ENCODE measurements around the gene HMCN2.
"Not testable (repeated sequence)": the region's sequence is repeated elsewhere in the genome, so short reads cannot be mapped to it uniquely, and the experiment has no call there.

HMCN2 gene

GRCh38 chr9:130262771-130263170 lies 2.8 kb upstream of the HMCN2 start:
- no peak for DNase-seq (ENCODE audit: low read depth in 2 of 3, low spot score in 1 of 3)

GRCh38 chr9:130263601-130264413 lies 1.8 kb upstream of the HMCN2 start:
- DNase-seq (ENCODE audit: low read depth in 2 of 3, low spot score in 1 of 3), result no peak

DNA sequence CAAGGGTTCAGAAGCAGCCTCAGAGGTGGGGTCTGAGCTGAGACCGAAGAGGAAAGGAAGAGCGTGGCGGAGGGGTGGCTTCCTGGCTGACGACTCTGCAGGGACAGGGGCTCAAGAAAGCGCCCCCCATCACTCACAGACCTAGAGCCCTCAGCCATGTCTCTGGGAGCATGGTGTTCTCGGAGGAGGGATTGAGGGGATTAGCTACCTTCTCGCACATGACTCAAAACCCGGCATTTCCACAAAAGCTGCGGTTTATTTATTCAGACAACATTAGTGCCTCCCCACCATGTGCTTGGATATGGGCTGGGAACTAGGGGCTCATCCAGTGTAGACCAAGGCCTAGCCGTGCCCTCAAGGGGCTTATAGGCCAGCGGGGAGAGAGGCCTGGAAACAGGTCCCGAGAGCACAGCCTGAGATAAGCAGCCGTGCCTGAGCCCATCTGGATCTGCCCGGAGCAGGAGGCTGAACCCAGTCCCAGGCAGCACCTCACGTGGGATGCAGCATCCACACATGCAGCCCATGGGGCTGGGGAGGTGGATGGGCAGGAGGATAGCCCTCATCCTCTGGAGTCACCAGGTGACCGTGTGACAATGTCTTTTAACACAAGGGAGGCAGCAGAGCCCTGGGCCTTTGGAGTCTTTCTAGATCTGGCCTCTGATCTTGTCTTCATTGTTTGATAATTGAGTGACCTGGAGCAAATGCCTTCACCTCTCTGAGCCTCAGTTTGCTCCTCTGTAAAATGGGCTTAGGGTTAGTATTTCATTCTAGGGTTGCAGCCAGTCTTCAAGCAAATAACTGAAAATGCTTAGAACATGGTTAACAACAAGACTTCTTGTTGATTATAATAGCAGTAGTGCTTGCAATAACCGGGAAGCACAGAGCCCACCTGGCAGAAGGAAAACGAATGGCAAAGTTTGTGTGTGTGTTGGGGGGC lies 878 bp upstream of the HMCN2 start:
- no peak for DNase-seq (ENCODE audit: low read depth in 2 of 3, low spot score in 1 of 3)

- DNase-seq (ENCODE audit: low read depth in 2 of 3, low spot score in 1 of 3), result no peak
Measured at GRCh38 chr9:130266236-130267098, 907 bp downstream of the HMCN2 start.

- no peak for DNase-seq (ENCODE audit: low read depth in 2 of 3, low spot score in 1 of 3)
Measured at GRCh38 chr9:130267930-130268329, 2.4 kb downstream of the HMCN2 start.

DNA sequence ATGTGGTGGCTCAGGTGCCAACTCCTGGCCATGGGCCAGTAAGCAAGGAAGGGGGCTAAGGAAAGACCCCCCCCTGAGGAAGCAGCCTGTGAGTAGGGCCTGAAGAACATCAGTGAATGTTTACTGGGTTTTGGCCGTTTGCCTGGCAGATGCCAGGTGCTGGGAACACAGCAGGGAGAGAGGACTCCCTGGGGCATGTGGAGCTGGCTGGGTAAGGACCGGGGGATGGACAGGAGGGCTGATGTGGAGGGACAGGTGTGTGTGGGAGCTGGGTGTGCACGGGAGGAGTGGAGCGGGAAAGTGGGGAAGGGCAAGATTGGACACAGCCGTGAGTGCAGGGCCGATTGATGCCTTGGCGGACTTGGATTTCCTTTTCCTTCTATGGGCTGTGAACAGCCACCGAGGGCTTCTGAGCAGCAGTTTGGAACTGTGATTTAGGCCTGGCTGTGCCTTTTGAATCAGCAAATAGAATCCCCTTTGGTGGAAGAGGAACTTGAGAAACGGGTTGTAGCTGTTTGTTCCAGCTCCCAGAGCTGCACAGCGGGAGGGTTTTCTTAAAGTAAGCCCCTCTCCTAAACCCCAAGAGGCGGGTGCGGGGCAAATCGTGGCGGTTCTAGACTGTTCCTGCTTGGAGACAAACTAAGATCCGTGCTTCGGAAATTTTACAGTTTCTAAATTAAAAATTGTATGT lies 3.1 kb downstream of the HMCN2 start:
- no peak for DNase-seq (ENCODE audit: low read depth in 2 of 3, low spot score in 1 of 3)

DNA sequence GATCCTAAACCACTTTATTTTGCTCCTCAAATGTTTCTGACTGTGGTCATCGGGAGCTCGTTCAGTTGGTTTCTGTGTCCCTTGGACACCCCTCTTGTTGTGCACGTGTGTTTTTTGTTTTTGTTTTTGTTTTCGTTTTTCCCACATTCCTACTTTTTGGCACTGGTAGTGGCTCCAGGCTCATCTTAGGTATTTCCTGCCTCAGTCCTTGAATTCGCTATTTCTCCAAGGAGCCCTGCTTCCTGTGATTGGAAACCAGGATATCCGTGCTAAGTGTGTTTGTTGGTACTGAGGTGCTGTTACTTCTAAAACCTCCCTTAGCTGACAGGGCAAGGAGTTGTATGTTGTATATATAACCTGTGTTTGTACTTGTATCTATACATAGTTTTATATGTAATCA lies 5.9 kb downstream of the HMCN2 start:
- DNase-seq (ENCODE audit: low read depth in 2 of 3, low spot score in 1 of 3), result no peak

GRCh38 chr9:130275156-130275555 lies 9.6 kb downstream of the HMCN2 start:
- no peak for DNase-seq (ENCODE audit: low read depth in 2 of 3, low spot score in 1 of 3)

DNA sequence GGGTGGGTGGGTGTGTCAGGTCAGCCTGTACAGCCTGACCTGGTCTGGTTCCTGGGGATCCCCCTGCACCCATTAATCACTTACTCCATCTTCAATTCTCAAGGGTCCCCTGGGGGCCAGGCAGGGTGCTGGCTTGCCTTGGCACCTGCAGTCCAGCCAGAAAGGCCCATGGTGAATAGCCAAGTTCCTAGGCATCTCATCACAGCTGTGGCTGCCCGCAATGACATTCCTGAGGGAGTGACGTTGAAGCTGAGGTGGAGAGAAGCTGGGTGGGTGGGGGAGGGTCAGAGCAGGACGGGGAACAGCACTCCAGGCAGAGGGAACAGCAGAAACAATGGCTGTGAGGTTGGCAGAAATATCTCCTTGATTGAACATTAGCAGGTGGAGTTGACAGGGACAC lies 10.6 kb downstream of the HMCN2 start:
- no peak for DNase-seq (ENCODE audit: low read depth in 2 of 3, low spot score in 1 of 3)

- no peak for DNase-seq (ENCODE audit: low read depth in 2 of 3, low spot score in 1 of 3)
Measured at GRCh38 chr9:130276955-130277354, 11.4 kb downstream of the HMCN2 start.

GRCh38 chr9:130277525-130277924 lies 12.0 kb downstream of the HMCN2 start:
- DNase-seq (ENCODE audit: low read depth in 2 of 3, low spot score in 1 of 3), result not testable (repeated sequence)

- DNase-seq (ENCODE audit: low read depth in 2 of 3, low spot score in 1 of 3), result no peak
Measured at GRCh38 chr9:130283539-130284248, 18.1 kb downstream of the HMCN2 start.

DNA sequence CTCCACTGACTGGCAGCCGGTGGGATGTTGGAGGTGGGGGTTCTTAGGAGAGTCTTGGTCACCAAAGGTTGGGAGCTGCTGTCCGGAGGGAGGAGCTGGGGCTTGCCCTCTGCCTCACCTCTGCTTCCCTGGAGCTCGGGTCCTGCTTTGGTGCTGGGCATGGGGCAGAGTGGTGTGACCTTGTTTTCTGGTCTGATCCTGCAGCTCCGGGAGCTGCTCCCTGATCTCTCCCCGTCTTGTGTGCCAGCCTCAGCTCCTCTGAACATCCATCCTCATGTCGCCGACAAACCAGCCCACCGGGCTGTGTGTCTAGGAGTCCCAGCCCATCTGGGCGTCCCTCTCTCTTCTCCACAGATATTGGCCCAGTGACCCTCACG lies 18.7 kb downstream of the HMCN2 start:
- DNase-seq (ENCODE audit: low read depth in 2 of 3, low spot score in 1 of 3), result no peak

DNA sequence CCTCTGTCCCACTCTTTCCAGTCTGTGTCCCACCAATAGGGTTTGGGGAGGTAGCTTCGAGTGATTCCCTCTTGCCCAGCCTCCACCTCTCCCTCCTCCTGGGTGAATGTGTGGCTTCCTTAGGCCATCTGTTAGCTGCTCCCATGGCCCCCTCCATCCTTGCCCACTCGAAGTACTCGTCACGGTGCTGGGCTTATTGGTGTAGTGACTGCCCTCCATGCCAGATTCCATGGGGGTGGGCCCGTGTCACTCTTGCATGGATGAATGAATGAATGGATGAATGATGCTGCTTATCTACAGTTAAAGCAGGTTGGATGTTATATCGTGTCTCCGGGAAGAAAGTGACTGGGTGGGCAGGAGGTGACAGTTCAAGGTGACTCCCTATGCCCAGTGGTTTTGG lies 19.1 kb downstream of the HMCN2 start:
- DNase-seq (ENCODE audit: low read depth in 2 of 3, low spot score in 1 of 3), result no peak

- no peak for DNase-seq (ENCODE audit: low read depth in 2 of 3, low spot score in 1 of 3)
Measured at GRCh38 chr9:130285271-130285670, 19.7 kb downstream of the HMCN2 start.

- no peak for DNase-seq (ENCODE audit: low read depth in 2 of 3, low spot score in 1 of 3)
Measured at GRCh38 chr9:130286072-130286770, 20.7 kb downstream of the HMCN2 start.

- no peak for DNase-seq (ENCODE audit: low read depth in 2 of 3, low spot score in 1 of 3)
Measured at GRCh38 chr9:130286781-130287428, 21.3 kb downstream of the HMCN2 start.

DNA sequence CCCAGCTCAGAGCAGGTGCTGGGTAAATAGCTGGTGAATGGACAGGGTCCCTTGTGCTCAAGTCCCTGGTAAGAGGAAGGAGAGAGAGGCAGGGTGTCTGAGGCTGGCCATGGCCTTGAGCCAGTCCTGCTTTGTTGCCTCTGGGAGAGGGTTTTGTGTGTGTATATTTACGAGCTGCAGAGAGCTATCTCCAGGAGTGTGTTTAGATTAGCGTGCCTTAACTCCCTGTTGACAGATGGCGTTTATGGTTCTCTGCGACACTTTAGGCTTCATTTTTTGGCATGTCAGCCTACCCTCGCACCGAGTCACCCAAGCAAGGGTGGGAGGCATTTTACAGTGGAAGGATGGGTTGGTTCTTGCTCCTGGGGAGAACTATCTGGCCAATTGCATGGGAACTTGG lies 22.2 kb downstream of the HMCN2 start:
- no peak for DNase-seq (ENCODE audit: low read depth in 2 of 3, low spot score in 1 of 3)

DNA sequence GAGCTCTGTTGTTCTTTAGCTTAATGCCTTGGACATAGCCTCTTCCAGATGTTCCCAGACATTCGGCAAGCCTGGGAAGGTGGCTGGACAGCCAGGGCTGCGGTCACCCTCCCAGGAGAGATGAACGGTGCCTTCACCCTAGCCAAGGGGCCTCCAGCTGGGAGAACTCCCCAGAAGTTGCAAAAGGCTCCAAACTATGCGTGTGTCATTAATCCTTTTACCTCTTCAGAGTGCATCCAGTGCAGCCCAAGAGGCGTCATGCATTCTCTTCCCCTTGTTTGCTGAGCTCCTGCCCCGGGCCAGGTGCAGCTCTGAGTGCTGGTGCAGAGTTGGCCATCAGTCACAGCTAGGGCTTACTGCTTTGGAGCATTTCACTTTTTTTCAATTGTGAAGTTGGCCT lies 22.8 kb downstream of the HMCN2 start:
- DNase-seq (ENCODE audit: low read depth in 2 of 3, low spot score in 1 of 3), result no peak

All from stimulated activated CD4-positive, alpha-beta T cell treated with anti-CD3 and anti-CD28 coated beads, Interleukin-12 subunit alpha, Interleukin-12 subunit beta, amount 100 ng/mL, for 48 hours (primary cell).